Esophagus squamous epithelium (tissue), 4 donors: ENCODE data around the gene METTL21A.

Source experiments
- POLR2A ChIP-seq, 4 donors: fragments of 450-650 bp; IDR thresholded peaks; one replicate each; pipeline ENCODE4 v1.6.1; 2017; ENCODE audit warnings: antibody characterized with exemption in 4 of 4, mild to moderate bottlenecking in 4 of 4, moderate library complexity in 3 of 4
- TF ChIP-seq, protein P1 (sequence below), 6 experiments: fragments of 450-650 bp in 4 of 6; fragments of 200-600 bp in 2 of 6; sonication (generic) in 2 of 6; IDR thresholded peaks; one replicate each; pipeline ENCODE4 v1.5.1; 2016 to 2019; ENCODE audit warnings: antibody characterized with exemption in 6 of 6, mild to moderate bottlenecking in 4 of 6, moderate library complexity in 4 of 6

DNA sequence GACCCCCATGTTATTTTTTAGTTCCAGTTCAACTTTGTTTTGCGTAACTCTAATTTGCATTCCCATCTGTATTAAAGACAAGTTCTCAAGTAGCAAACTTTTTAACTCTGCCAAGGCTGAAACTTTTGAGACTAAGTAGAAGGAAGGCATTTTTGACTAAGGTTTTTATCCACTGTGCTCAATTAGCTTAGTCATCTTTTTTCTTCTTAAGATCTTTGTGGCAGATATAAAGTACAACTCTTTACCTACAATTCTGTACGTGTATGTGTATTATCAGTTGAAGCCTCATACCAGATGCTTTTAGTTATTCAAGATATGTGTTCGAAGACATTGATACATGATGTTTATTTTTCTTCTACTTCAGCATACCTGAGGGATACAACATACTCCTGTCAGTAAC is 53.8 kb downstream of the METTL21A start:
- TF ChIP-seq, protein P1, sequence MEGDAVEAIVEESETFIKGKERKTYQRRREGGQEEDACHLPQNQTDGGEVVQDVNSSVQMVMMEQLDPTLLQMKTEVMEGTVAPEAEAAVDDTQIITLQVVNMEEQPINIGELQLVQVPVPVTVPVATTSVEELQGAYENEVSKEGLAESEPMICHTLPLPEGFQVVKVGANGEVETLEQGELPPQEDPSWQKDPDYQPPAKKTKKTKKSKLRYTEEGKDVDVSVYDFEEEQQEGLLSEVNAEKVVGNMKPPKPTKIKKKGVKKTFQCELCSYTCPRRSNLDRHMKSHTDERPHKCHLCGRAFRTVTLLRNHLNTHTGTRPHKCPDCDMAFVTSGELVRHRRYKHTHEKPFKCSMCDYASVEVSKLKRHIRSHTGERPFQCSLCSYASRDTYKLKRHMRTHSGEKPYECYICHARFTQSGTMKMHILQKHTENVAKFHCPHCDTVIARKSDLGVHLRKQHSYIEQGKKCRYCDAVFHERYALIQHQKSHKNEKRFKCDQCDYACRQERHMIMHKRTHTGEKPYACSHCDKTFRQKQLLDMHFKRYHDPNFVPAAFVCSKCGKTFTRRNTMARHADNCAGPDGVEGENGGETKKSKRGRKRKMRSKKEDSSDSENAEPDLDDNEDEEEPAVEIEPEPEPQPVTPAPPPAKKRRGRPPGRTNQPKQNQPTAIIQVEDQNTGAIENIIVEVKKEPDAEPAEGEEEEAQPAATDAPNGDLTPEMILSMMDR (IDR thresholded peaks at IDR 0.05), result no peak
- no peak for TF ChIP-seq POLR2A (IDR thresholded peaks at IDR 0.05)
